Left ventricle myocardium inferior (tissue), 1 donor: Measurements from ENCODE around the gene TUG1. TPM values are rescaled to one million over a fixed set of nuclear protein-coding genes. Genes with fewer than 3 reads are reported as not detected.

Source experiments
- DNase-seq: peaks from one replicate; pipeline ENCODE4 v3.0.0-alpha.2; 2020
- H3K27ac ChIP-seq: fragments of 200-600 bp; replicated peaks from 2 replicates; pipeline ENCODE4 v1.8.0; 2021
- H3K27me3 ChIP-seq: fragments of 200-600 bp; 2 replicates; pipeline ENCODE4 v1.8.0; 2021; ENCODE audit warnings: low read depth
- H3K36me3 ChIP-seq: fragments of 200-600 bp; 2 replicates; pipeline ENCODE4 v1.8.0; 2021
- H3K4me1 ChIP-seq: fragments of 200-600 bp; 2 replicates; pipeline ENCODE4 v1.8.0; 2021
- H3K4me3 ChIP-seq: fragments of 200-600 bp; 2 replicates; pipeline ENCODE4 v1.8.0; 2021; ENCODE audit warnings: mild to moderate bottlenecking, moderate library complexity
- H3K9me3 ChIP-seq: fragments of 200-600 bp; replicated peaks from 2 replicates; pipeline ENCODE4 v1.8.0; 2021
- CTCF ChIP-seq: fragments of 200-600 bp; IDR thresholded peaks from 2 replicates; pipeline ENCODE4 v1.8.0; 2021; ENCODE audit warnings: antibody characterized with exemption, mild to moderate bottlenecking, borderline replicate concordance
- intact Hi-C: fragments of 100-400 bp; cut with micrococcal nuclease; formaldehyde crosslinking; loops from one replicate; pipeline ENCODE4 v1.11.0; 2022
- total RNA-seq: library from RNA; stranded (reverse); fragmentation: NEBNext Ultra II Directional; extraction: Animal tissue kit (Norgen Biotek cat#: 25700); gene quantifications from one replicate; pipeline ENCODE4 v1.2.1, GENCODE V29; 2021
- donor health status: DM: no; HTN: yes; CAD: no; lungs with severe emphysema.

TUG1 gene
- total RNA-seq, 1 donor from 2014 or later, result 33.6 TPM

- no peaks in the 10 kb centered on the region for H3K4me1 ChIP-seq
- H3K27ac ChIP-seq, result no peak overlapping the region
- intact Hi-C loops, result no loop called here
- H3K9me3 ChIP-seq, result peaks cover 62% of the 10 kb centered on the region
- no peaks in the 10 kb centered on the region for H3K27me3 ChIP-seq
- H3K36me3 ChIP-seq, result no peaks in the 10 kb centered on the region
- no peak for DNase-seq
- no peak overlapping the region for H3K4me3 ChIP-seq
- no peak for TF ChIP-seq CTCF
Observed at GRCh38 chr22:30985561-30986208, 16.6 kb downstream of the TUG1 start.

- Histone ChIP-seq H3K4me1 (no peaks in the 10 kb centered on the region), H3K27ac (no peak overlapping the region), H3K27me3 (no peaks in the 10 kb centered on the region), H3K36me3 (no peaks in the 10 kb centered on the region), H3K9me3 (peaks cover 37% of the 10 kb centered on the region), H3K4me3 (no peak overlapping the region)
- no peak for DNase-seq
- intact Hi-C loops, result no loop called here
- no peak for TF ChIP-seq CTCF
Observed at GRCh38 chr22:30989474-30989873, 20.4 kb downstream of the TUG1 start.

GRCh38 chr22:30990690-30991089 is 21.6 kb downstream of the TUG1 start:
- no peak overlapping the region for H3K27ac ChIP-seq
- peaks cover 33% of the 10 kb centered on the region for H3K9me3 ChIP-seq
- TF ChIP-seq CTCF, result no peak
- H3K27me3 ChIP-seq, result no peaks in the 10 kb centered on the region
- intact Hi-C loops, result no loop called here
- no peaks in the 10 kb centered on the region for H3K4me1 ChIP-seq
- no peak for DNase-seq
- H3K36me3 ChIP-seq, result no peaks in the 10 kb centered on the region
- no peak overlapping the region for H3K4me3 ChIP-seq

GRCh38 chr22:30992565-30992964 is 23.5 kb downstream of the TUG1 start:
- peaks cover 18% of the 10 kb centered on the region for H3K9me3 ChIP-seq
- no peak overlapping the region for H3K27ac ChIP-seq
- intact Hi-C loops, result no loop called here

GRCh38 chr22:30994960-30995359 is 25.9 kb downstream of the TUG1 start:
- intact Hi-C loops, result no loop called here
- no peak overlapping the region for H3K27ac ChIP-seq
- no peaks in the 10 kb centered on the region for H3K27me3 ChIP-seq
- TF ChIP-seq CTCF, result no peak
- no peaks in the 10 kb centered on the region for H3K4me1 ChIP-seq
- H3K4me3 ChIP-seq, result no peak overlapping the region
- H3K36me3 ChIP-seq, result no peaks in the 10 kb centered on the region
- H3K9me3 ChIP-seq, result peaks cover 14% of the 10 kb centered on the region
- DNase-seq, result no peak

More at GRCh38 chr22:30992565-30992964, 23.5 kb downstream of the TUG1 start:
- H3K36me3 ChIP-seq, result no peaks in the 10 kb centered on the region
- H3K4me1 ChIP-seq, result no peaks in the 10 kb centered on the region
- DNase-seq, result no peak
- TF ChIP-seq CTCF, result no peak
- H3K4me3 ChIP-seq, result no peak overlapping the region
- H3K27me3 ChIP-seq, result no peaks in the 10 kb centered on the region
